ENCODE results near the gene TSC22D1.

The TSC22D1 gene

GRCh38 chr13:44388427-44389059 is 187.6 kb downstream of the TSC22D1 start:
- no peaks in the 10 kb centered on the region for H3K27me3 Mint-ChIP-seq
- H3K27ac Mint-ChIP-seq: no peak overlapping the region
- H3K4me3 Mint-ChIP-seq: no peak overlapping the region
- ATAC-seq (no peak), DNase-seq (no peak)
- H3K9me3 Mint-ChIP-seq: no peaks in the 10 kb centered on the region
- H3K4me1 Mint-ChIP-seq: no peaks in the 10 kb centered on the region

GRCh38 chr13:44386913-44387556 is 189.1 kb downstream of the TSC22D1 start:
- H3K27ac Mint-ChIP-seq: peak overlapping the region in 1 of 2 donors; percentile 20
- H3K27me3 Mint-ChIP-seq: no peaks in the 10 kb centered on the region
- ATAC-seq (no peak), DNase-seq (no peak)
- no peaks in the 10 kb centered on the region for H3K9me3 Mint-ChIP-seq
- no peaks in the 10 kb centered on the region for H3K4me1 Mint-ChIP-seq
- H3K4me3 Mint-ChIP-seq: no peak overlapping the region

- Mint-ChIP-seq H3K4me3 (no peak overlapping the region), H3K4me1 (no peaks in the 10 kb centered on the region), H3K27ac (no peak overlapping the region), H3K27me3 (no peaks in the 10 kb centered on the region), H3K9me3 (no peaks in the 10 kb centered on the region)
- DNase-seq (no peak), ATAC-seq (no peak)
These were observed 190.3 kb downstream of the TSC22D1 start for GRCh38 chr13:44385847-44386246.

GRCh38 chr13:44385401-44385800 is 190.7 kb downstream of the TSC22D1 start:
- no peak for ATAC-seq
- Mint-ChIP-seq H3K27me3 (no peaks in the 10 kb centered on the region), H3K9me3 (no peaks in the 10 kb centered on the region), H3K27ac (no peak overlapping the region), H3K4me3 (no peak overlapping the region), H3K4me1 (no peaks in the 10 kb centered on the region)
- no peak for DNase-seq

- Mint-ChIP-seq H3K4me1 (no peaks in the 10 kb centered on the region), H3K4me3 (no peak overlapping the region), H3K27me3 (no peaks in the 10 kb centered on the region), H3K9me3 (no peaks in the 10 kb centered on the region), H3K27ac (no peak overlapping the region)
- ATAC-seq (no peak), DNase-seq (no peak)
These were observed 191.4 kb downstream of the TSC22D1 start for GRCh38 chr13:44384778-44385177.

- H3K9me3 Mint-ChIP-seq: no peaks in the 10 kb centered on the region
- DNase-seq (no peak), ATAC-seq (no peak)
- H3K4me3 Mint-ChIP-seq: no peak overlapping the region
- no peaks in the 10 kb centered on the region for H3K4me1 Mint-ChIP-seq
- H3K27ac Mint-ChIP-seq: peak overlapping the region in 1 of 2 donors; percentile 19
- H3K27me3 Mint-ChIP-seq: no peaks in the 10 kb centered on the region
These were observed 192.2 kb downstream of the TSC22D1 start for GRCh38 chr13:44383945-44384344.

- no peaks in the 10 kb centered on the region for H3K9me3 Mint-ChIP-seq
- ATAC-seq: no peak
- no peaks in the 10 kb centered on the region for H3K27me3 Mint-ChIP-seq
These were observed 193.4 kb downstream of the TSC22D1 start for GRCh38 chr13:44382635-44383145.

More at GRCh38 chr13:44382635-44383145, 193.4 kb downstream of the TSC22D1 start:
- Mint-ChIP-seq H3K4me3 (no peak overlapping the region), H3K4me1 (no peaks in the 10 kb centered on the region), H3K27ac (no peak overlapping the region)
- DNase-seq: no peak
